Measurements from ENCODE around the gene FAM162A.
A peak's percentile ranks its signal among the peaks of the same experiment; 100 is the strongest.

Gene FAM162A

DNA sequence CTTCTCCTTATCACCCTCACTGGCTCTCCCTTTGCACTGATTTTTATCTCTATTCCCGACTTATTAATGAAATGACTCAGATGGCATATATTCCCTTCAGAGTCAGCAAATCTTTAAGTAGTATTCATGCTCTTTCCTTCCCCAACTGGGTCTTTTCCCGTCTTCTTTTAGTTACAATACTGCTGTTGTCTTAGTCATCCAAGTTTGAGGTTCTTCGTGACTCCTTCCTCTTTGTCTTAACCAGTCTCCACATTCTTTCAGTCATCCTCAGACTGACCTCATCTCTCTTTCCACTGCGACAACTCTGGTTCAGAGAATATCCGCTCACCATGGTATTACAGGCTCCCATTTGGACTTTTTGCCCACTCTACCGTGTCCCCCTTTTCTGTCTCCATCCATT, 19.5 kb downstream of the FAM162A start:
- in situ Hi-C loops (cut with HindIII; ENCODE audit: low sequenced_read_pairs) = no loop called here
- DNase-seq (ENCODE audit: low read depth) = peak; percentile 44
- TF ChIP-seq, protein P1, sequence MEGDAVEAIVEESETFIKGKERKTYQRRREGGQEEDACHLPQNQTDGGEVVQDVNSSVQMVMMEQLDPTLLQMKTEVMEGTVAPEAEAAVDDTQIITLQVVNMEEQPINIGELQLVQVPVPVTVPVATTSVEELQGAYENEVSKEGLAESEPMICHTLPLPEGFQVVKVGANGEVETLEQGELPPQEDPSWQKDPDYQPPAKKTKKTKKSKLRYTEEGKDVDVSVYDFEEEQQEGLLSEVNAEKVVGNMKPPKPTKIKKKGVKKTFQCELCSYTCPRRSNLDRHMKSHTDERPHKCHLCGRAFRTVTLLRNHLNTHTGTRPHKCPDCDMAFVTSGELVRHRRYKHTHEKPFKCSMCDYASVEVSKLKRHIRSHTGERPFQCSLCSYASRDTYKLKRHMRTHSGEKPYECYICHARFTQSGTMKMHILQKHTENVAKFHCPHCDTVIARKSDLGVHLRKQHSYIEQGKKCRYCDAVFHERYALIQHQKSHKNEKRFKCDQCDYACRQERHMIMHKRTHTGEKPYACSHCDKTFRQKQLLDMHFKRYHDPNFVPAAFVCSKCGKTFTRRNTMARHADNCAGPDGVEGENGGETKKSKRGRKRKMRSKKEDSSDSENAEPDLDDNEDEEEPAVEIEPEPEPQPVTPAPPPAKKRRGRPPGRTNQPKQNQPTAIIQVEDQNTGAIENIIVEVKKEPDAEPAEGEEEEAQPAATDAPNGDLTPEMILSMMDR (IDR thresholded peaks at IDR 0.05; ENCODE audit: low read depth, low read length, missing control alignments) = no peak
- H3K4me3 ChIP-seq (ENCODE audit: low read depth, low read length) = no peak overlapping the region

DNA sequence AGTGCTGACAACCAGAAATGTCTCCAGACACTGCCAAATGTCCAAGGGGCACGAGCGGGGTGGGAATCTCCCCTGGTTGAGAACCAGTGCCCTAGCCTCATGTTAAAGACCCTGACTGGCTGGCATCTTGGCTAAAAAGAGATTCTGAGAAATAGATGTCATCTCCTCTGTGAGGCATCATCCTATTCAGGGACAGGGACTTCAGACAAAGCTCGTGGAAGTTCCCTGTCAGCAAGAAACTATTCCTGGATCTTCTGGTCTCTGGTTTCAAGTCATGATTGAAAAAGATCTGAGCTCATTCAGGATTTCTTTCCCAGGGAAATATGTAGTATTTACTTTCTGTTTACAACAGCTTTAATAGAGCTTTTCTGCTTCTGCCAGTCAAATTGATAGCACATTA, 21.0 kb downstream of the FAM162A start:
- in situ Hi-C loops (cut with HindIII; ENCODE audit: low sequenced_read_pairs) = no loop called here
- TF ChIP-seq, protein P1 (IDR thresholded peaks at IDR 0.05; ENCODE audit: low read depth, low read length, missing control alignments) = no peak
- DNase-seq (ENCODE audit: low read depth) = no peak
- H3K4me3 ChIP-seq (ENCODE audit: low read depth, low read length) = no peak overlapping the region

DNA sequence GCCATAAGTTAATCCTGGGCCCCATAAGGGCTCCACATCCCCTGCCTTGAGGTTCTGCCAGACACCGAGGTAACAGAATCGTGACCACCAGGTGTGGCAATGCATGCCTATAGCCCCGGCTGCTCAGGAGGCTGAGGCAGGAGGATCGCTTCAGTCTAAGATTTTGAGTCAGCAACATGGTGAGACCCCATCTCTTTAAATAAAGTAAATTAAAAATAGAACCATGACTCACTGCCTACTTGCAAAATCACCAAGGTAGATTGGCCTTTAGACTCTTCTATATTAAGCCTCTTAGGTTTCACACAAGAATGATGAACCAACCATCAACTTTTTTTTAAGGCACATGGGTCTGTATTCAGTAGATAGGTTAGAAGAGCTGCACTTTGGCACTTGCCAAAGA, 22.2 kb downstream of the FAM162A start:
- in situ Hi-C loops (cut with HindIII; ENCODE audit: low sequenced_read_pairs) = no loop called here
- TF ChIP-seq, protein P1 (IDR thresholded peaks at IDR 0.05; ENCODE audit: low read depth, low read length, missing control alignments) = no peak
- no peak for DNase-seq (ENCODE audit: low read depth)
- H3K4me3 ChIP-seq (ENCODE audit: low read depth, low read length) = no peak overlapping the region

DNA sequence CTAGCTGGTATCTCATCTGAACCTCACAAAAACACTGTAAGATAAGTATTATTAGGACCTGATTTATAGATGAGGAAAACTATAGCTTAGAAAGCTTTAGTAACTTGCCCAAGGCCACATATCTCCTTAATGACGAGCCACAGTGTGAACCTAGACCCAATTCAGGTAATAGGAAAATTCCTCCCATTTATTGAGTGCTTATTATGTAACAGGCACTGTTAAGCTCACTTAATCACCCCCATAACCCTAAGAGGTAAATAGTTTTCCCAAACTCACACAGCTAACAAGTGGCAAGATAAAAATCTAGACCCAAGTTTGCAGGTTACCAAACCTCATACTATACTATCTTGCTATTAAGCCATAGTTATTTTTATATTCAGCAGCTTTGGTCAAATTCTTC, 24.0 kb downstream of the FAM162A start:
- in situ Hi-C loops (cut with HindIII; ENCODE audit: low sequenced_read_pairs) = no loop called here
- no peak overlapping the region for H3K4me3 ChIP-seq (ENCODE audit: low read depth, low read length)
- no peak for DNase-seq (ENCODE audit: low read depth)
- TF ChIP-seq, protein P1 (IDR thresholded peaks at IDR 0.05; ENCODE audit: low read depth, low read length, missing control alignments) = no peak

DNA sequence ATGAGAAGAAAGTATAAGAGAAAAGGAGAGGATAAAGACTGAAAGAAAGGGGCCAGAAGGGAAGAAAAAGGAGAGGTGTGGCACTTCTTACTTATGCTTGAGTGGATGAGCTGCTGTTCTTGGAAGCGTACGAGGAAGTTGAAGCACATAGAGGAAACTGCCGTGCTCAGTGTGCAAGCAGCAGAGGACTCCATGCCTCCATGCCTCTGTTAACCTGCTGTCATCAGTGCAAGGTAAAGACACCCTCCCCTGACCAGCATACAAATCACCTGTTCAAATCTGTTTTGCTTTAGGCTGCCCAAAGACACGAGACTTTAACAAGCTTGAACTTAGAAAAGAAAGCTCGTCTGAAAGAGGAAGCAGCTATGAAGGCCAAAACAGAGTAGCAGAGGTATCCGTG, 25.5 kb downstream of the FAM162A start:
- in situ Hi-C loops (cut with HindIII; ENCODE audit: low sequenced_read_pairs) = no loop called here
- TF ChIP-seq, protein P1 (IDR thresholded peaks at IDR 0.05; ENCODE audit: low read depth, low read length, missing control alignments) = no peak
- no peak for DNase-seq (ENCODE audit: low read depth)
- no peak overlapping the region for H3K4me3 ChIP-seq (ENCODE audit: low read depth, low read length)

DNA sequence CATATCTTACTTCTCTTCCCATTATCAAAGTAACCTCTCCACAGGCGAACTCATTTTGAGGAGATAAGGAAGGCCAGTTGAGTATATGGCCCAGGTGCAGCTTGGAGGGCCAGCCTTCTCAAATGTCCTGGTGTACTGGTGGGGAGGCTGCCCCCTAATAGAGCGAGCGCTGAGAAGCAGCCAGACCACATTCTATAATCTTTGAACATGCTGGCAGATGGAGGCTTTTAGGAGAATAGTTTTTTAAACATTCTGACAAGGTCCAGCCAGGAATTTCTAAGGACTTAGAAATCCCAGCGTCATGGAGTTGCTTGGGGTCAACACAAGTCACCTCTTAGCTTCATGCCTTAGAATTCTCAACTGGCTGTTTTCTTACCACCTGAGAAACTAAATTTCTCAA, 26.1 kb downstream of the FAM162A start:
- TF ChIP-seq, protein P1 (IDR thresholded peaks at IDR 0.05; ENCODE audit: low read depth, low read length, missing control alignments) = no peak
- no peak overlapping the region for H3K4me3 ChIP-seq (ENCODE audit: low read depth, low read length)
- DNase-seq (ENCODE audit: low read depth) = no peak
- in situ Hi-C loops (cut with HindIII; ENCODE audit: low sequenced_read_pairs) = no loop called here

DNA sequence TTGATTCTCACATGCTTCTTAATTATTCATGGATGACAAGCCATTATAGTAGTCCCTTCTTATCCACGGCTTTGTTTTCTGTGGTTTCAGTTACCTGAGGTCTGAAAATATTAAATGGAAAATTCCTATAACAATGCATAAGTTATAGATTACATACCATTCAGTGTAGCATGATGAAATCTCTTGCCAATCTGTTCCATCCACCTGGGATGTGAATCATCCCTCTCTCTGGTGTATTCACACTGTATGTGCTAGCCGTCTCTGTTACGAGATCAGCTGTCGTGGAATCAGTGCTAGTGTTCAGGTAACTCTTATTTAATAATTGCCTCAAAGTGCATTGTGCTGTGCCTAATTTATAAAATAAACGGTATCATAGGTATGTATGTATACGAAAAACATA, 26.7 kb downstream of the FAM162A start:
- no peak for DNase-seq (ENCODE audit: low read depth)
- TF ChIP-seq, protein P1 (IDR thresholded peaks at IDR 0.05; ENCODE audit: low read depth, low read length, missing control alignments) = no peak
- in situ Hi-C loops (cut with HindIII; ENCODE audit: low sequenced_read_pairs) = no loop called here
- H3K4me3 ChIP-seq (ENCODE audit: low read depth, low read length) = no peak overlapping the region
